ENCODE data around the gene ALDH5A1. TPM values are rescaled to one million over a fixed set of nuclear protein-coding genes. Genes with fewer than 3 reads are reported as not detected.

Gene ALDH5A1
- total and polyA plus RNA-seq, 8 donors = 0.58 to 9.8 (median 2.5) TPM

DNA sequence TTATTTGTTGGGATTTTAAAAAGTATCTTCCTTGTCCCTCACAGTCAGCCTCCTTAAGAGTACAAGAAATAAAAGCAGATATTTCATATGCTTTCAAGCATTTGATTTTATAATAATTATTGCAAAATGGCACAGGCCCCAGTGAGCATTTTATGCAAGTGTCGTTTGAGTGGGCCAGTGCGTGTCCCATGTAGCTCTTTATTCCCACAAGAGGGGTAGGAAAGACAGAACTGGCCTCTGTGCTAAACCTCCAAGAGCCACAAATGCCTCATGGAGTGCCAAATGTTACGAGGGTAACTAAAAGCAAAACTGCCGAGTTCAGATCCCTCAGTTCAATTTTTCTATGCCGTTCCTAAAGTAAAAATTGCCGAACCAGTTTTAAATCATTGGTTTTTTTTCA, 18.1 kb upstream of the ALDH5A1 start:
- intact Hi-C loops (cut with DNase I; ENCODE audit: low total_unique reads) = no loop called here
- WGBS, 5 donors = 89 to 93% (median 92%) methylated on average over 6 of the region's 6 CpGs
- H3K4me1 ChIP-seq = no peaks in the 10 kb centered on the region

GRCh38 chr6:24477070-24477469, 17.7 kb upstream of the ALDH5A1 start:
- intact Hi-C loops (cut with DNase I; ENCODE audit: low total_unique reads) = no loop called here
- Histone ChIP-seq H3K27me3 (no peaks in the 10 kb centered on the region), H3K9me3 (no peaks in the 10 kb centered on the region), H3K36me3 (no peaks in the 10 kb centered on the region), H3K27ac (no peak overlapping the region), H3K4me3 (no peak overlapping the region), H3K4me1 (no peaks in the 10 kb centered on the region)
- no peak for DNase-seq
- TF ChIP-seq POLR2A (IDR thresholded peaks at IDR 0.05) (no peak), EP300 (IDR thresholded peaks at IDR 0.05) (no peak), POLR2AphosphoS5 (IDR thresholded peaks at IDR 0.05) (no peak)
- TF ChIP-seq, protein P1, sequence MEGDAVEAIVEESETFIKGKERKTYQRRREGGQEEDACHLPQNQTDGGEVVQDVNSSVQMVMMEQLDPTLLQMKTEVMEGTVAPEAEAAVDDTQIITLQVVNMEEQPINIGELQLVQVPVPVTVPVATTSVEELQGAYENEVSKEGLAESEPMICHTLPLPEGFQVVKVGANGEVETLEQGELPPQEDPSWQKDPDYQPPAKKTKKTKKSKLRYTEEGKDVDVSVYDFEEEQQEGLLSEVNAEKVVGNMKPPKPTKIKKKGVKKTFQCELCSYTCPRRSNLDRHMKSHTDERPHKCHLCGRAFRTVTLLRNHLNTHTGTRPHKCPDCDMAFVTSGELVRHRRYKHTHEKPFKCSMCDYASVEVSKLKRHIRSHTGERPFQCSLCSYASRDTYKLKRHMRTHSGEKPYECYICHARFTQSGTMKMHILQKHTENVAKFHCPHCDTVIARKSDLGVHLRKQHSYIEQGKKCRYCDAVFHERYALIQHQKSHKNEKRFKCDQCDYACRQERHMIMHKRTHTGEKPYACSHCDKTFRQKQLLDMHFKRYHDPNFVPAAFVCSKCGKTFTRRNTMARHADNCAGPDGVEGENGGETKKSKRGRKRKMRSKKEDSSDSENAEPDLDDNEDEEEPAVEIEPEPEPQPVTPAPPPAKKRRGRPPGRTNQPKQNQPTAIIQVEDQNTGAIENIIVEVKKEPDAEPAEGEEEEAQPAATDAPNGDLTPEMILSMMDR (IDR thresholded peaks at IDR 0.05) = no peak
- WGBS, 5 donors = 86 to 100% (median 97%) methylated on average over 1 of the region's 1 CpG

More for the DNA sequence above, 18.1 kb upstream of the ALDH5A1 start:
- H3K9me3 ChIP-seq = no peaks in the 10 kb centered on the region
- H3K27me3 ChIP-seq = no peaks in the 10 kb centered on the region
- no peak overlapping the region for H3K27ac ChIP-seq
- TF ChIP-seq POLR2A (IDR thresholded peaks at IDR 0.05) = no peak
- TF ChIP-seq, protein P1 (IDR thresholded peaks at IDR 0.05) = no peak
- no peak for TF ChIP-seq EP300 (IDR thresholded peaks at IDR 0.05)
- TF ChIP-seq POLR2AphosphoS5 (IDR thresholded peaks at IDR 0.05) = no peak
- no peak overlapping the region for H3K4me3 ChIP-seq
- no peak for DNase-seq
- H3K36me3 ChIP-seq = no peaks in the 10 kb centered on the region

DNA sequence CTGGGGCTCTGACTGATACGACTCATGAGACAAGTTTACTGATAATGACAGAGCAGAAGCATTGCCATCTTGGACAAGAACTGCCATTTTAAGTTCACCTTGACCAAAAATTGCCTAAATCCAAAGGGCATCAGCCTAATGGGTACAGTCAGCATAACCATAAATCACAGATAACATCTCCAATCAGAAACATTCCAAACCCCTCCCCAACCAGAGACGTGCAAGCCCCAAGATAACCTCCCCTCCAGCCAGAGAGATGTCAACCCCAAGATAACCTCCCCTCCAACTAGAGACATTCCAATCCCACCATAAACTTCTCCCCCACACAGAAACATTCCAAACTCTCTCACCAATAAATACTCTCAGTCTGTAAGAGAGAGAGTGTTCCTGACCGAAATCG, 15.9 kb upstream of the ALDH5A1 start:
- DNase-seq = no peak
- TF ChIP-seq POLR2A (IDR thresholded peaks at IDR 0.05) (no peak), EP300 (IDR thresholded peaks at IDR 0.05) (no peak), POLR2AphosphoS5 (IDR thresholded peaks at IDR 0.05) (no peak)
- Histone ChIP-seq H3K4me3 (no peak overlapping the region), H3K36me3 (no peaks in the 10 kb centered on the region), H3K27me3 (no peaks in the 10 kb centered on the region), H3K27ac (no peak overlapping the region), H3K4me1 (no peaks in the 10 kb centered on the region), H3K9me3 (no peaks in the 10 kb centered on the region)
- 60 to 82% (median 66%) methylated on average over 4 of the region's 4 CpGs for WGBS, 5 donors
- intact Hi-C loops (cut with DNase I; ENCODE audit: low total_unique reads) = no loop called here

GRCh38 chr6:24480705-24481104, 14.1 kb upstream of the ALDH5A1 start:
- DNase-seq = no peak
- TF ChIP-seq, protein P1 (IDR thresholded peaks at IDR 0.05) = no peak
- no peak for TF ChIP-seq POLR2AphosphoS5 (IDR thresholded peaks at IDR 0.05)
- no peak for TF ChIP-seq EP300 (IDR thresholded peaks at IDR 0.05)
- TF ChIP-seq POLR2A (IDR thresholded peaks at IDR 0.05) = no peak
- no peaks in the 10 kb centered on the region for H3K9me3 ChIP-seq
- WGBS, 5 donors = 89 to 94% (median 91%) methylated on average over 9 of the region's 9 CpGs
- H3K27ac ChIP-seq = no peak overlapping the region
- H3K4me1 ChIP-seq = no peaks in the 10 kb centered on the region
- no peaks in the 10 kb centered on the region for H3K27me3 ChIP-seq
- intact Hi-C loops (cut with DNase I; ENCODE audit: low total_unique reads) = no loop called here
- no peaks in the 10 kb centered on the region for H3K36me3 ChIP-seq
- H3K4me3 ChIP-seq = no peak overlapping the region

DNA sequence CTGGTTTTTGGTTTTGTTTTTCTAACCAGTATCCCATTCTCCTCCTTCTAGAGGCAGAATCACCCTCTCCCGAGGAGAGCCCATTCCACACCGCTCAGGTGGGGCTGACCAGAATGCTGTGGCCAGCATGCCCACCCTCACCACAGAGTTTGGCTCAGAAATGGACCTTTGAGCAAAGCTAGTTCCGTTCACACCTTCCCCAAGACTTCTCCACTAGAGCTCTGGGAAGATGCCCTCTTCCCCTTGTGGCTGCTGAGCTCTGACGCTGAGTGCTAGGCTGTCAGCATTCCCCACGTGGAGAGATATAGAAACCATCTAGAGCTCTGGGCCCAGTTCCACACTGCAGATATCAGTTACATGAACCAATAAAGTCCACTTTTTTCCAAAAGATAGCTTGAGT, 13.3 kb upstream of the ALDH5A1 start:
- no peak for DNase-seq
- H3K36me3 ChIP-seq = no peaks in the 10 kb centered on the region
- WGBS, 5 donors = 87 to 91% (median 88%) methylated on average over 5 of the region's 5 CpGs
- H3K27me3 ChIP-seq = no peaks in the 10 kb centered on the region
- H3K4me3 ChIP-seq = no peak overlapping the region
- H3K27ac ChIP-seq = no peak overlapping the region
- intact Hi-C loops (cut with DNase I; ENCODE audit: low total_unique reads) = no loop called here
- TF ChIP-seq POLR2A (IDR thresholded peaks at IDR 0.05) (no peak), EP300 (IDR thresholded peaks at IDR 0.05) (no peak), POLR2AphosphoS5 (IDR thresholded peaks at IDR 0.05) (no peak)
- TF ChIP-seq, protein P1 (IDR thresholded peaks at IDR 0.05) = no peak
- no peaks in the 10 kb centered on the region for H3K9me3 ChIP-seq
- no peaks in the 10 kb centered on the region for H3K4me1 ChIP-seq
